ENCODE measurements around the gene FLT1.

FLT1 gene

GRCh38 chr13:28452755-28453154 lies 42.2 kb downstream of the FLT1 start:
- DNase-seq, result no peak

GRCh38 chr13:28451482-28452217 lies 43.3 kb downstream of the FLT1 start:
- no peak for DNase-seq

- DNase-seq, result no peak
Observed at GRCh38 chr13:28449826-28450773, 44.8 kb downstream of the FLT1 start.

- DNase-seq, result no peak
Observed at GRCh38 chr13:28448651-28449358, 46.1 kb downstream of the FLT1 start.

- no peak for DNase-seq
Observed at GRCh38 chr13:28447989-28448388, 46.9 kb downstream of the FLT1 start.

- DNase-seq, result no peak
Observed at GRCh38 chr13:28447206-28447605, 47.7 kb downstream of the FLT1 start.

GRCh38 chr13:28442839-28443238 lies 52.1 kb downstream of the FLT1 start:
- no peak for DNase-seq

- no peak for DNase-seq
Observed at GRCh38 chr13:28441529-28441928, 53.4 kb downstream of the FLT1 start.

- DNase-seq, result no peak
Observed at GRCh38 chr13:28440774-28441504, 54.0 kb downstream of the FLT1 start.

- DNase-seq, result no peak
Observed at GRCh38 chr13:28438598-28439334, 56.2 kb downstream of the FLT1 start.

- DNase-seq, result no peak
Observed at GRCh38 chr13:28438067-28438466, 56.9 kb downstream of the FLT1 start.

- DNase-seq, result no peak
Observed at GRCh38 chr13:28435917-28436316, 59.0 kb downstream of the FLT1 start.

- DNase-seq, result no peak
Observed at GRCh38 chr13:28434926-28435325, 60.0 kb downstream of the FLT1 start.

GRCh38 chr13:28432816-28433560 lies 61.9 kb downstream of the FLT1 start:
- no peak for DNase-seq

GRCh38 chr13:28429685-28430290 lies 65.1 kb downstream of the FLT1 start:
- DNase-seq, result no peak

GRCh38 chr13:28429096-28429495 lies 65.8 kb downstream of the FLT1 start:
- no peak for DNase-seq

GRCh38 chr13:28426381-28426780 lies 68.5 kb downstream of the FLT1 start:
- DNase-seq, result no peak

GRCh38 chr13:28425793-28426192 lies 69.1 kb downstream of the FLT1 start:
- no peak for DNase-seq

GRCh38 chr13:28424541-28424940 lies 70.4 kb downstream of the FLT1 start:
- DNase-seq, result no peak

GRCh38 chr13:28423010-28423409 lies 71.9 kb downstream of the FLT1 start:
- no peak for DNase-seq

Measured in SHP77 (cell line).